ENCODE results near the gene GAL3ST3. TPM values are rescaled to one million over a fixed set of nuclear protein-coding genes. Genes with fewer than 3 reads are reported as not detected.

The GAL3ST3 gene
- total RNA-seq, 1 donor: not detected

DNA sequence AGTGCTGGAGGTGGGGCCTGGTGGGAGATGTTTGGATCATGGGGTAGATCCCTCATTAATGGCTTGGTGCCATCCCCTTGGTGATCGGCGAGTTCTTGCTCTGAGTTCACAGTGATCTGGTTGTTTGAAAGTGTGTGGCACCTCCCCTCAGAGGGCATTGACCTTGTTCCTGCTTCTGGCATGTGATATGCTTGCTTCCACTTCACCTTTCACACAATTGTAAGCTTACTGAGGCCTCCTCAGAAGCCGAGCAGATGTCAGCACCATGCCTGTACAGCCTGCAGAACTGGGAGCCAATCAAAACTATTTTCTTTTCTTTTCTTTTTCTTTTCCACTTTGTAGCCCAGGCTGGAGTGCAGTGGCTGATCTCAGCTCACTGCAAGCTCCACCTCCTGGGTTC is 11.6 kb downstream of the GAL3ST3 start:
- no peak overlapping the region for H2AFZ ChIP-seq (ENCODE audit: low read length)
- H3K27me3 ChIP-seq (ENCODE audit: insufficient read depth, low read length): no peaks in the 10 kb centered on the region
- no peak for DNase-seq (ENCODE audit: insufficient read length, low spot score, missing footprints)
- no peak overlapping the region for H3K4me3 ChIP-seq (ENCODE audit: insufficient read depth, low read length)
- TF ChIP-seq, protein P1, sequence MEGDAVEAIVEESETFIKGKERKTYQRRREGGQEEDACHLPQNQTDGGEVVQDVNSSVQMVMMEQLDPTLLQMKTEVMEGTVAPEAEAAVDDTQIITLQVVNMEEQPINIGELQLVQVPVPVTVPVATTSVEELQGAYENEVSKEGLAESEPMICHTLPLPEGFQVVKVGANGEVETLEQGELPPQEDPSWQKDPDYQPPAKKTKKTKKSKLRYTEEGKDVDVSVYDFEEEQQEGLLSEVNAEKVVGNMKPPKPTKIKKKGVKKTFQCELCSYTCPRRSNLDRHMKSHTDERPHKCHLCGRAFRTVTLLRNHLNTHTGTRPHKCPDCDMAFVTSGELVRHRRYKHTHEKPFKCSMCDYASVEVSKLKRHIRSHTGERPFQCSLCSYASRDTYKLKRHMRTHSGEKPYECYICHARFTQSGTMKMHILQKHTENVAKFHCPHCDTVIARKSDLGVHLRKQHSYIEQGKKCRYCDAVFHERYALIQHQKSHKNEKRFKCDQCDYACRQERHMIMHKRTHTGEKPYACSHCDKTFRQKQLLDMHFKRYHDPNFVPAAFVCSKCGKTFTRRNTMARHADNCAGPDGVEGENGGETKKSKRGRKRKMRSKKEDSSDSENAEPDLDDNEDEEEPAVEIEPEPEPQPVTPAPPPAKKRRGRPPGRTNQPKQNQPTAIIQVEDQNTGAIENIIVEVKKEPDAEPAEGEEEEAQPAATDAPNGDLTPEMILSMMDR (IDR thresholded peaks at IDR 0.05; ENCODE audit: extremely low read depth, low read depth, low read length): no peak
- H3K4me2 ChIP-seq (ENCODE audit: insufficient read depth, low read length): no peak overlapping the region
- H3K79me2 ChIP-seq (ENCODE audit: insufficient read depth, low read length): no peaks in the 10 kb centered on the region
- no peaks in the 10 kb centered on the region for H3K9me3 ChIP-seq (ENCODE audit: low read depth, low read length)
- H3K27ac ChIP-seq (ENCODE audit: low read depth, low read length): no peak overlapping the region
- no peaks in the 10 kb centered on the region for H3K36me3 ChIP-seq (ENCODE audit: insufficient read depth, low read length)
- H4K20me1 ChIP-seq (ENCODE audit: insufficient read depth, low read length): no peaks in the 10 kb centered on the region
- no peaks in the 10 kb centered on the region for H3K4me1 ChIP-seq (ENCODE audit: insufficient read depth, low read length)

DNA sequence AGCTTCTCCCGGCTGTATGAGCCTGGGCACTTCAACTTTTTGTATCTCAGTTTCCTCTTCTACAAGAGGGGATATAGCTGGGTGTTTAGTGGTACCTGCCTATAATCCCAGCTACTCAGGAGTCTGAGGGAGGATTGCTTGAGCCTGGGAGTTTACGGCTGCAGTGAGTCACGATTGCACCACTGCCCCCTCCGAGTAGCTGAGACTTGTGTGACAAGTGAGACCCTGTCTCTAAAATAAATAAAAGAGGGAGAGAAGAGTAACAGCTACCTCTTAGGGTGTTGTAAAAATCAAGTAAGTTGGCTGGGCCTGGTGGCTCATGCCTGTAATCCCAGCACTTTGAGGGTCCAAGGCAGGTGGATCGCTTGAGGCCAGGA is 12.6 kb downstream of the GAL3ST3 start:
- no peaks in the 10 kb centered on the region for H3K9me3 ChIP-seq (ENCODE audit: low read depth, low read length)
- TF ChIP-seq, protein P1 (IDR thresholded peaks at IDR 0.05; ENCODE audit: extremely low read depth, low read depth, low read length): no peak
- H3K4me2 ChIP-seq (ENCODE audit: insufficient read depth, low read length): no peak overlapping the region
- H3K27me3 ChIP-seq (ENCODE audit: insufficient read depth, low read length): no peaks in the 10 kb centered on the region
- H3K27ac ChIP-seq (ENCODE audit: low read depth, low read length): no peak overlapping the region
- no peaks in the 10 kb centered on the region for H4K20me1 ChIP-seq (ENCODE audit: insufficient read depth, low read length)
- DNase-seq (ENCODE audit: insufficient read length, low spot score, missing footprints): peak; percentile 47
- H3K79me2 ChIP-seq (ENCODE audit: insufficient read depth, low read length): no peaks in the 10 kb centered on the region
- no peak overlapping the region for H2AFZ ChIP-seq (ENCODE audit: low read length)
- no peak overlapping the region for H3K4me3 ChIP-seq (ENCODE audit: insufficient read depth, low read length)
- H3K36me3 ChIP-seq (ENCODE audit: insufficient read depth, low read length): no peaks in the 10 kb centered on the region
- H3K4me1 ChIP-seq (ENCODE audit: insufficient read depth, low read length): no peaks in the 10 kb centered on the region

DNA sequence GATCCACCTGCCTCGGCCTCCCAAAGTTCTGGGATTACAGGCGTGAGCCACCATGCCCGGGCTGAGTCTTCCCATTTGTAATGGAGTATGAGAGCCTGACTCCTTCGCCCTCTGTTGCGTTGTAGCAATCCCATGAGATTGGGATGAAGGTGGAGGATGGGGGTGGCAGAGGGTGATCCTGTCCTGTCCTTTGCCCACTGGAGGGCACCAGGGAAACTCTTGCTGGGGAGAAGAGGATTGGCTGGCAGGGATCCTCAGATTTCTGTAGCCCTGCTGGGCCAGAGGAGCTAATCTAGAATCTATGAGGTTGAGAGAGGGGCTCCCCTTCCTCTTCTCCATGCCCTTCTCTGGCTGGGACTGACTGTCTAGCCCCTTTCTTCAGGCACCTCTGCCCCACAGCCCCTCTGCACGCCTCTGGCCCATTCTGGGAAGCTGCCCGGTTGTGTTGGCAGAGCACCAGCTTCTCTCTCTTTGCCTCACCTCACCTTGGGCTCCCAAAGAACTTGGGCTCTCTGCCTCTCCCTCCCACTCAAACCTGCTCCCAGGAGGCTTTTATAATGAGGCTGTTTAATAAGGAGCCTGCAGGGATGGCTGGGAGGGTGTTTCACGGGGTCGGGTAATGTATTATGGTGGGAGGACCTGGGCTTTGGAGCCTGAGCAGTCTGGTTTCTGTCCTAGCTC is 13.2 kb downstream of the GAL3ST3 start:
- Histone ChIP-seq H3K4me2 (ENCODE audit: insufficient read depth, low read length) (no peak overlapping the region), H3K4me3 (ENCODE audit: insufficient read depth, low read length) (no peak overlapping the region), H3K79me2 (ENCODE audit: insufficient read depth, low read length) (no peaks in the 10 kb centered on the region), H3K36me3 (ENCODE audit: insufficient read depth, low read length) (no peaks in the 10 kb centered on the region), H2AFZ (ENCODE audit: low read length) (no peak overlapping the region), H3K9me3 (ENCODE audit: low read depth, low read length) (no peaks in the 10 kb centered on the region), H3K27ac (ENCODE audit: low read depth, low read length) (no peak overlapping the region), H3K27me3 (ENCODE audit: insufficient read depth, low read length) (no peaks in the 10 kb centered on the region), H4K20me1 (ENCODE audit: insufficient read depth, low read length) (no peaks in the 10 kb centered on the region), H3K4me1 (ENCODE audit: insufficient read depth, low read length) (no peaks in the 10 kb centered on the region)
- peak; percentile 78 for DNase-seq (ENCODE audit: insufficient read length, low spot score, missing footprints)
- TF ChIP-seq, protein P1 (IDR thresholded peaks at IDR 0.05; ENCODE audit: extremely low read depth, low read depth, low read length): no peak

DNA sequence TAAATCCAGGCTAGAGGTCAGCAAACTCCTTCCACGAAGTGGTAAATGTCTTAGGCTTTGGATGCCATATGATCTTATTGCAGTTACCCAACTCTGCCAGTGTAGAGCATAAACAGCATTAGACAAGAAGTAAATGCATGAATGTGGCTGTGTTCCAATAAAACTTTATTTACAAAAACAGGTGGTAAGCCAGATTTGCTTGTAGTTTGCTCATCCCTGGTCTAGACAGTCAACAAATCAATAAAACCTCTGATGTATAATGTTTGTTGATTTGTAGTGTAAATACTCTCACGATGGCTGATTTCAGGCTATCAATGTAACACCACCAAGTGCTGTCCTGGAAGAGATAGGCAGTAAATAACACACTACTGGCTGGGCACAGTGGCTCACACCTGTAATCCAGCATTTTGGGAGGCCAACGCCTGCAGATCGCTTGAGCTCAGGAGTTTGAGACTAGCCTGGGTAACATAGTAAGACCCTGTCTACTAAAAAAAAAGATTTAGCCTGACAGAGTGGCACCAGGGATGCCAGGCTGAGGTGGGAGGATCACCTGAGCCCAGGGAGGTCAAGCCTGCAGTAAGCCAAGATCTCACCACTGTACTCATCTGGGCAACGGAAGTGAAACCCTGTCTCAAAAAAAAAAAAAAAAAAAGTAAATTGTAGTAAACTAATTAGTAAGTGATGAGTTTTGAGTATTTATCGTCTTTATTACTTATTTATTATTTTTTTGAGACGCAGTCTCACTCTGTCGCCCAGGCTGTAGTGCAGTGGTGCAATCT is 15.8 kb downstream of the GAL3ST3 start:
- H3K4me3 ChIP-seq (ENCODE audit: insufficient read depth, low read length): no peak overlapping the region
- H4K20me1 ChIP-seq (ENCODE audit: insufficient read depth, low read length): no peaks in the 10 kb centered on the region
- H2AFZ ChIP-seq (ENCODE audit: low read length): no peak overlapping the region
- TF ChIP-seq, protein P1 (IDR thresholded peaks at IDR 0.05; ENCODE audit: extremely low read depth, low read depth, low read length): no peak
- no peak overlapping the region for H3K27ac ChIP-seq (ENCODE audit: low read depth, low read length)
- no peaks in the 10 kb centered on the region for H3K27me3 ChIP-seq (ENCODE audit: insufficient read depth, low read length)
- H3K36me3 ChIP-seq (ENCODE audit: insufficient read depth, low read length): no peaks in the 10 kb centered on the region
- H3K4me2 ChIP-seq (ENCODE audit: insufficient read depth, low read length): no peak overlapping the region
- no peaks in the 10 kb centered on the region for H3K79me2 ChIP-seq (ENCODE audit: insufficient read depth, low read length)
- H3K4me1 ChIP-seq (ENCODE audit: insufficient read depth, low read length): no peaks in the 10 kb centered on the region
- H3K9me3 ChIP-seq (ENCODE audit: low read depth, low read length): no peaks in the 10 kb centered on the region
- DNase-seq (ENCODE audit: insufficient read length, low spot score, missing footprints): peak; percentile 47

Measured in osteoblast (primary cell).